ENCODE results near the gene PIAS1.

GRCh38 chr15:68019814-68020525 lies 34.1 kb upstream of the PIAS1 start:
- no peak for TF ChIP-seq CTCF (IDR thresholded peaks at IDR 0.05)
- no peak for TF ChIP-seq POLR2A (IDR thresholded peaks at IDR 0.05)

Data from body of pancreas (tissue), 4 donors.